Activated naive CD4-positive, alpha-beta T cell treated with anti-CD3 and anti-CD28 coated beads for 36 hours (primary cell): ENCODE measurements around the gene SBF2. TPM values are rescaled to one million over a fixed set of nuclear protein-coding genes. Genes with fewer than 3 reads are reported as not detected.
"Not testable (repeated sequence)": the region's sequence is repeated elsewhere in the genome, so short reads cannot be mapped to it uniquely, and the experiment has no call there.

Source experiments
- CTCF ChIA-PET: fragments of 350-600 bp; sonication (Branson Sonifier 250); formaldehyde crosslinking; loops from one replicate; lab custom pipeline; 2021; ENCODE audit warnings: antibody characterized with exemption; lab: Charles Lee
- DNase-seq: peaks from one replicate; pipeline ENCODE4 v3.0.0-alpha.2; 2020
- H3K27ac Mint-ChIP-seq: one replicate; pipeline ENCODE4 v1.8.0; 2021; ENCODE audit warnings: mild to moderate bottlenecking, mixed read lengths
- H3K27me3 Mint-ChIP-seq: one replicate; pipeline ENCODE4 v1.8.0; 2021; ENCODE audit warnings: low read depth, mixed read lengths
- H3K36me3 Mint-ChIP-seq: one replicate; pipeline ENCODE4 v1.8.0; 2021; ENCODE audit warnings: low read depth, mixed read lengths
- H3K4me1 Mint-ChIP-seq: one replicate; pipeline ENCODE4 v1.8.0; 2021; ENCODE audit warnings: low read depth, mixed read lengths
- H3K4me3 Mint-ChIP-seq: one replicate; pipeline ENCODE4 v1.8.0; 2021; ENCODE audit warnings: mild to moderate bottlenecking, moderate library complexity, mixed read lengths
- H3K9me3 Mint-ChIP-seq: one replicate; pipeline ENCODE4 v1.8.0; 2021; ENCODE audit warnings: mixed read lengths
- intact Hi-C: fragments of 100-400 bp; cut with micrococcal nuclease; formaldehyde crosslinking; loops from one replicate; pipeline ENCODE4 v1.15.1; 2023
- total RNA-seq, 2 experiments: library from RNA; stranded (reverse); gene quantifications; one replicate each; pipeline ENCODE4 v1.2.3, GENCODE V29; 2021

SBF2 gene
- total RNA-seq, 2 experiments from 2014 or later = 8.7 to 9.9 TPM

GRCh38 chr11:9930562-9931331 is 363.3 kb downstream of the SBF2 start:
- H3K4me1 Mint-ChIP-seq, intact Hi-C loops, H3K4me3 Mint-ChIP-seq, H3K27me3 Mint-ChIP-seq, CTCF ChIA-PET, H3K27ac Mint-ChIP-seq, H3K9me3 Mint-ChIP-seq: not testable (repeated sequence)
- peaks cover 19% of the 10 kb centered on the region for H3K36me3 Mint-ChIP-seq
- DNase-seq = peak; percentile 6

- no peaks in the 10 kb centered on the region for H3K9me3 Mint-ChIP-seq
- no peak overlapping the region for H3K4me3 Mint-ChIP-seq
- no peak for DNase-seq
- H3K4me1 Mint-ChIP-seq = no peaks in the 10 kb centered on the region
- H3K27ac Mint-ChIP-seq = no peak overlapping the region
- peaks cover 15% of the 10 kb centered on the region for H3K36me3 Mint-ChIP-seq
- CTCF ChIA-PET = no interaction called here
- intact Hi-C loops = no loop called here
- H3K27me3 Mint-ChIP-seq = no peaks in the 10 kb centered on the region
These were observed 366.3 kb downstream of the SBF2 start for GRCh38 chr11:9927670-9928069.

GRCh38 chr11:9923280-9923679 is 370.7 kb downstream of the SBF2 start:
- Mint-ChIP-seq H3K4me3 (no peak overlapping the region), H3K36me3 (no peaks in the 10 kb centered on the region), H3K27ac (no peak overlapping the region), H3K4me1 (no peaks in the 10 kb centered on the region), H3K9me3 (no peaks in the 10 kb centered on the region), H3K27me3 (no peaks in the 10 kb centered on the region)
- CTCF ChIA-PET = interaction anchor here (0.6 kb wide), 1 partner anchor 533 kb away, joined by 4 read pairs; no protein-coding TSS in a partner anchor
- intact Hi-C loops = no loop called here
- DNase-seq = no peak

GRCh38 chr11:9922806-9923205 is 371.2 kb downstream of the SBF2 start:
- Mint-ChIP-seq H3K36me3 (no peaks in the 10 kb centered on the region), H3K4me3 (no peak overlapping the region), H3K9me3 (no peaks in the 10 kb centered on the region), H3K27ac (no peak overlapping the region), H3K4me1 (no peaks in the 10 kb centered on the region), H3K27me3 (no peaks in the 10 kb centered on the region)
- CTCF ChIA-PET = no interaction called here
- intact Hi-C loops = no loop called here
- no peak for DNase-seq

- CTCF ChIA-PET = interaction anchor here (0.6 kb wide), 1 partner anchor 887 kb away, joined by 5 read pairs; no protein-coding TSS in a partner anchor
- intact Hi-C loops = no loop called here
- Mint-ChIP-seq H3K27me3 (no peaks in the 10 kb centered on the region), H3K27ac (no peak overlapping the region), H3K4me3 (no peak overlapping the region), H3K4me1 (no peaks in the 10 kb centered on the region), H3K9me3 (no peaks in the 10 kb centered on the region), H3K36me3 (peaks cover 2% of the 10 kb centered on the region)
- no peak for DNase-seq
These were observed 377.5 kb downstream of the SBF2 start for GRCh38 chr11:9916480-9916879.

- Mint-ChIP-seq H3K36me3 (peaks cover 2% of the 10 kb centered on the region), H3K4me1 (no peaks in the 10 kb centered on the region), H3K27ac (no peak overlapping the region), H3K4me3 (no peak overlapping the region), H3K9me3 (no peaks in the 10 kb centered on the region), H3K27me3 (no peaks in the 10 kb centered on the region)
- DNase-seq = no peak
- intact Hi-C loops = no loop called here
- CTCF ChIA-PET = no interaction called here
These were observed 380.0 kb downstream of the SBF2 start for GRCh38 chr11:9914064-9914463.

- no peaks in the 10 kb centered on the region for H3K36me3 Mint-ChIP-seq
- H3K27me3 Mint-ChIP-seq = no peaks in the 10 kb centered on the region
- H3K4me1 Mint-ChIP-seq = no peaks in the 10 kb centered on the region
- no peak overlapping the region for H3K4me3 Mint-ChIP-seq
- CTCF ChIA-PET = no interaction called here
- intact Hi-C loops = no loop called here
- H3K27ac Mint-ChIP-seq = no peak overlapping the region
- DNase-seq = no peak
- H3K9me3 Mint-ChIP-seq = no peaks in the 10 kb centered on the region
These were observed 387.8 kb downstream of the SBF2 start for GRCh38 chr11:9905960-9906791.

GRCh38 chr11:9905501-9905951 is 388.5 kb downstream of the SBF2 start:
- Mint-ChIP-seq H3K9me3 (no peaks in the 10 kb centered on the region), H3K4me3 (no peak overlapping the region), H3K27me3 (no peaks in the 10 kb centered on the region), H3K36me3 (no peaks in the 10 kb centered on the region), H3K4me1 (no peaks in the 10 kb centered on the region), H3K27ac (no peak overlapping the region)
- CTCF ChIA-PET = no interaction called here
- intact Hi-C loops = no loop called here
- DNase-seq = no peak

GRCh38 chr11:9903579-9903978 is 390.4 kb downstream of the SBF2 start:
- intact Hi-C loops = no loop called here
- Mint-ChIP-seq H3K27ac (no peak overlapping the region), H3K4me1 (no peaks in the 10 kb centered on the region), H3K4me3 (no peak overlapping the region), H3K27me3 (no peaks in the 10 kb centered on the region), H3K36me3 (no peaks in the 10 kb centered on the region), H3K9me3 (no peaks in the 10 kb centered on the region)
- CTCF ChIA-PET = no interaction called here
- DNase-seq = no peak

- Mint-ChIP-seq H3K9me3 (no peaks in the 10 kb centered on the region), H3K27ac (no peak overlapping the region), H3K4me1 (no peaks in the 10 kb centered on the region), H3K36me3 (no peaks in the 10 kb centered on the region), H3K4me3 (no peak overlapping the region), H3K27me3 (no peaks in the 10 kb centered on the region)
- no peak for DNase-seq
- CTCF ChIA-PET = no interaction called here
- intact Hi-C loops = no loop called here
These were observed 392.1 kb downstream of the SBF2 start for GRCh38 chr11:9901943-9902342.

- intact Hi-C loops, H3K27ac Mint-ChIP-seq, H3K9me3 Mint-ChIP-seq, H3K36me3 Mint-ChIP-seq, H3K27me3 Mint-ChIP-seq, CTCF ChIA-PET, H3K4me1 Mint-ChIP-seq, DNase-seq, H3K4me3 Mint-ChIP-seq: not testable (repeated sequence)
These were observed 393.8 kb downstream of the SBF2 start for GRCh38 chr11:9900253-9900652.

GRCh38 chr11:9899676-9900075 is 394.3 kb downstream of the SBF2 start:
- no peak for DNase-seq
- Mint-ChIP-seq H3K27me3 (no peaks in the 10 kb centered on the region), H3K27ac (no peak overlapping the region), H3K9me3 (no peaks in the 10 kb centered on the region), H3K36me3 (peaks cover 10% of the 10 kb centered on the region), H3K4me3 (no peak overlapping the region), H3K4me1 (no peaks in the 10 kb centered on the region)
- intact Hi-C loops = no loop called here
- CTCF ChIA-PET = no interaction called here

- no peaks in the 10 kb centered on the region for H3K9me3 Mint-ChIP-seq
- no peaks in the 10 kb centered on the region for H3K4me1 Mint-ChIP-seq
- CTCF ChIA-PET = no interaction called here
- no peak overlapping the region for H3K4me3 Mint-ChIP-seq
- H3K36me3 Mint-ChIP-seq = peaks cover 13% of the 10 kb centered on the region
- no peak for DNase-seq
- H3K27ac Mint-ChIP-seq = no peak overlapping the region
- intact Hi-C loops = no loop called here
- H3K27me3 Mint-ChIP-seq = no peaks in the 10 kb centered on the region
These were observed 397.1 kb downstream of the SBF2 start for GRCh38 chr11:9896902-9897301.
